Activated CD8-positive, alpha-beta memory T cell treated with anti-CD3 and anti-CD28 coated beads, Interleukin-2, amount 50 U/mL, for 48 hours (primary cell): Measurements from ENCODE around the gene RNF5.
A peak's percentile ranks its signal among the peaks of the same experiment; 100 is the strongest.

Source experiments
- DNase-seq: peaks from one replicate; pipeline ENCODE4 v3.0.0-alpha.2; 2020

Gene RNF5

DNA sequence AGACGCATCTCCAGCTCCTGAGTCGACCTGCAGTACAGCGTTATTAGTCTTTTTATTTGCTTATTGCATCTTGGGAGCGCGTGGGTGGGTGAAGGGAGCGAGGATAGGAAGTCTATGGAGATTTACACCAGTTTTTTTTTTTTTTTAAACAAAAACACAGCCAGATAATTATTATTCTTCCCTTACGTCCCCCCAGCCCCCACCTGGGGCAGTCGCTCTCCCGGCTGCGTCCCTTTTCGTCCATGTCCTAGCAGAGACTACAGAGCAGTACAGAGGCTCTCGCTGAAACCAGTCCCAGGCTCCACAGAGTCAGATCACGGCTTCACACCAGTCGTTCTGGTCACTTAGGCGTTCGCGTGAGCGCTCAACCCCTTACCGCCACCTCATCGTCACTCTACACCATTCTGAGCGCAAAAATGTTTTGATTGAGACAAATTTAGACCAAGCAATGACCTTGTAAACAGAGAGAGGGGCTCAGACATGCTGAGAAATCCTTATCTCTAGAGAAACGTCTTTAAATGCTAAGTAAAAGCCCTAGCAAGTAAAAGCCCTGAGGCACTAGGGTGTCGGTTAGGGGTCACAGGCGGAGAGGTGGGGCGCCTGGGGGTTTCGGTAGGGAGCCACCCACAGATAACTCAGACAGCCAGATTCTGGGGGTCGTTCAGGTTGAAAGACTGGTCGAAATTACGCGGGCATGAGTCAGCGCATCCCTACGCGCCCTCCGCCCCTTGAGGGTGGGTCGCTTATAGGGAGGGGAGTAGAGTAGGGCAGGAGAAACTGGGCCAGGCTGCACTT lies 25.2 kb upstream of the RNF5 start:
- DNase-seq: no peak

DNA sequence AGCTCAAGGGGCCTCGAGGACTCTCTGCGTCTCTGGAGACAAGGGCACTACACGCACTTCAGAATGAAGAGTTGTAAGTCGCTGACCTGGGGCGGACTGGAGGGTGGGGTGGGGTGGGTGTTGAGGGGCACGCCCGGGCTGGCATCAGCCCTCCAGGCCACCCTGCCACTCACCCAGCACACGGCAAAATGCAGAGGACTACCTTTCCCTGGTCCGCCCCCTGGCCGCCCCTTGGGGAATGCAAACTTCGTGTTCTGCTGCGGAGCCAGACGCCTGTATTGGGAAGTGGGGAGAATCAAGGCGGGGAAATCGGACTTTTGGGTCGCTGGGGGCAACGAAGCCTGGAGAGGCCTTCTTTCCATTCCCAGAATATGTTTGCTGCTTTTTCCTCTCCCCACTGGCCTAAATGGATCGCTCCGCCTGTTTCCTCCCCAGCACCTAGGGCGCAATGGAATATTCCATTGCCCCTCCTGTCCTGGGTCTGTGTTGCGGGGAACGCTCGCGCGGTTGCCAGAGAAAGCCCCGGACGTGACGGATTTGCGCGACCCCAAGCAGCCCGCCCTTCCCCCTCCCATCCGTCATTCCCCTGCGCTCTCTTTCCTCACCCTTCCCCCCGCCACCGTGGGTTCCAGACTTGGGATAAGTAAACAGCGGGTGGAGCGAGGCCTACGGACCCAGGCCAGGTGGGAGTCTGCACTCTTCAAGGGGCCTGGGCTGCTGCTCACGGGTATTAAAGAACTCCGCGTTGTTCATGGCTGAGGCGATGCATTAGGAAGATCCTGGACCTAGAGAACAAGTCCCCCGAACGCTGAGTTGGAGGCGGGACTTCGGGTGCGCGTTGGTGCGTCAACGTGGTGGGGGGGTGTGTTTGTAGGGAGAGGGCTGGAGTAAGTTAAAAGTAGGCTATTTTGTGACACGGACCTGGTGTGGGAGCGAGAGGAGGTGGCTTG lies 24.4 kb upstream of the RNF5 start, which contains the start of gene PPT2:
Gene PPT2 (plus strand): TSS at position 578 of the 950 bp plus-strand sequence. CDS start 454 bp downstream, outside the sequence.
- peak; percentile 90 for DNase-seq

DNA sequence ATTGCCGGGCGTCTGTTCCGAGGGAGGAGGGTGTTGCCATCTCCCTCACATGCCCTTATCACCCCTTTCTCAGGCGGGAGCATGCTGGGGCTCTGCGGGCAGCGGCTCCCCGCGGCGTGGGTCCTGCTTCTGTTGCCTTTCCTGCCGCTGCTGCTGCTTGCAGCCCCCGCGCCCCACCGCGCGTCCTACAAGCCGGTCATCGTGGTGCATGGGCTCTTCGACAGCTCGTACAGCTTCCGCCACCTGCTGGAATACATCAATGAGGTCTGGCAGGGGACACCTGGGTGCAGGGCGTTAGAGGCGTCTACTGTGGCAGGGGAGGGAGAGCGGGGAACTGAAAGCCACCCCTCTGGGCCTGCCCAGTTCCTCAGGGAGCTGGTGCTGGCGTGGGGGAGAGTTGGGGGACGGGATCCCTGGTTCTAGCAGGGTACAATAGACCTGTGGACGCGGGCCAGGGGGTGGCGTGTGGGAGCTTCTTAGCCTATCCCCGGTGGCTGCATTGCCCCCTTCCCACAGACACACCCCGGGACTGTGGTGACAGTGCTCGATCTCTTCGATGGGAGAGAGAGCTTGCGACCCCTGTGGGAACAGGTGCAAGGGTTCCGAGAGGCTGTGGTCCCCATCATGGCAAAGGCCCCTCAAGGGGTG lies 23.6 kb upstream of the RNF5 start:
- peak; percentile 77 for DNase-seq

DNA sequence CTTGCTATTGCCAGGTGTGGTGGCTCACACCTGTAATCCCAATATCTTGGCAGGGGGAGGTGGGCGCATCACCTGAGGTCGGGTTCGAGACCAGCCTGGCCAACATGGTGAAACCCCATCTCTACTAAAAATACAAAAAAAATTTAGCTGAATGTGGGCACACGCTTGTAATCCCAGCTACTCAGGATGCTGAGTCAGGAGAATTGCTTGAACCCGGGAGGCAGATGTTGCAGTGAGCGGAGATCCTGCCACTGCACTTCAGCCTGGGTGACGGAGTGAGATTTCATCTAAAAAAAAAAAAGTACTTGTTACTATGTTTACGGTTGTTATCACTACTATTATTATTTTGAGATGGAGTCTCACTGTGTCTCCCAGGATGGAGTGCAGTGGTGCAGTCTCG lies 21.3 kb upstream of the RNF5 start:
- DNase-seq: no peak

DNA sequence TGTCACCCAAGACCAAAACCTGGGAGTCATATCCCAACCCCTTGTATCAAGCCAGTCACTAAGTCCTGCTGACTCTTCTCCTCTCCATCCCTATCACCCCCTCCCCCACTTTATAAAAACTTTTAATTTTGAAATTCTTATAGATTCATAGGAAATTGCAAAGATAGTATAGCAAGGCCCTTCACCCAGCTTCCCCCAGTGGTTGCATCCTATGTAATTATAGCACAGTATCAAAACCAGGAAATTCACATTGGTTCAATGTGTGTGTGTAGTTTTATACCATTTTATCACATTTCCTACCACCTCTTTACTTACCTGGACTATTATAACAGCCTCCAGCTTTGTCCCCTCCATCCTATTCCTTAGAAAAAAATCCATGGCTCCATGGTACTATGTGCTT lies 20.2 kb upstream of the RNF5 start:
- no peak for DNase-seq

DNA sequence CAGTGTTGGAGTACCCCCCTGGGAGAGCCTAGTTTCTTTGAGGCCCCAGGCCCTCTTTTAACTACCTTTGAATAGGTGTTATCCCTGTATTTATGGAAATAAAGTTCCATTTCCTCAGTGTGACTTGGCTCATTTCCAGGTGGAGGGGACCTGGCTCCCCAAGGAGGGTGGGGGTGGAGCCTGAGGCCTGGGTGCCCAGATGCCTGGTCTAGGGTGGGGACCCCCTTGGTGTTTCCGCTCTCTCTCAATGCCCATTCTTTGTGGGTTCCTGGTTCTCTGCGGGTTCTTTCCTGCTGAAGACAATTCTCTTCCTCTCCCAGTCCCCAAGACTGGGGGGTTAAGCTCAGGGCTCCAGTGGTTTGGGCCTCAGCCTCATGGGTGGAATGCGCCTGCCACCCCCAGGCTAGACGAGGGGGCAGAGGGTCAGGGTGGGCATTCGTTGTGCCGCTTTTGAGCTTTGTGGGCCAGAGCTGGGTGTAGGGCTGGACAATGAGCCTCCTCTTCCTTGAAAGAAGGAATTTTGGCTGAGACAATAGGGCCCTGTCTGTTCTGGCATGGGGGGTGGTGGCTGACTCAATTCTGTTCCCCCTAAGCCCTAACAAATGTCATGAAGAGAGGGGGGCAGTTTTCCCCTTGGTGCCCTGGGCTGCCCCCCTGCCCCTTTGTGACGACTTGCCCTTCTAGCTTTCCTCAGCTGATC lies 14.5 kb upstream of the RNF5 start:
- no peak for DNase-seq

DNA sequence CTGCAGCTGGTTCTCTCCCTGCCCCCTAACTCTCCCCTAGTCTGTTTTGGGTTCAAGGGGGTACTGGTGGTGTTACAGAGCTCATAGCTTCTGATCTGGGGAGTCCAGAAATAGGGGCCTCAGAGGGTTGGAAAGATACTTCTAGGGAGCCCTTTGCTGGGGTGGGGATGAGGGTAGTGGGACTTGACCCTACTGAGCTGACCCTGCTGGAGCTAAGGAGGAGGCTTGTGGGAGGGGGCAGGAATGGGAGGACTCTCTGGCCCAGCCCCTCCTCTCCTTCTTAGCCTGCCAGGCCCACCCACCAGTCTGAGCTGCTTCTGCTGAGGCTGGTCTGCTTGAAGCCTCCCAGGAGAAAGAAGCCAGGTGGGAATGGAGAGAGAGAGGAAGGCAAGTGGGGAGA lies 13.9 kb upstream of the RNF5 start, which contains the start of gene EGFL8:
Gene EGFL8 (plus strand): TSS at position 301 of the 400 bp plus-strand sequence. CDS start 1,571 bp downstream, outside the sequence.
- no peak for DNase-seq

DNA sequence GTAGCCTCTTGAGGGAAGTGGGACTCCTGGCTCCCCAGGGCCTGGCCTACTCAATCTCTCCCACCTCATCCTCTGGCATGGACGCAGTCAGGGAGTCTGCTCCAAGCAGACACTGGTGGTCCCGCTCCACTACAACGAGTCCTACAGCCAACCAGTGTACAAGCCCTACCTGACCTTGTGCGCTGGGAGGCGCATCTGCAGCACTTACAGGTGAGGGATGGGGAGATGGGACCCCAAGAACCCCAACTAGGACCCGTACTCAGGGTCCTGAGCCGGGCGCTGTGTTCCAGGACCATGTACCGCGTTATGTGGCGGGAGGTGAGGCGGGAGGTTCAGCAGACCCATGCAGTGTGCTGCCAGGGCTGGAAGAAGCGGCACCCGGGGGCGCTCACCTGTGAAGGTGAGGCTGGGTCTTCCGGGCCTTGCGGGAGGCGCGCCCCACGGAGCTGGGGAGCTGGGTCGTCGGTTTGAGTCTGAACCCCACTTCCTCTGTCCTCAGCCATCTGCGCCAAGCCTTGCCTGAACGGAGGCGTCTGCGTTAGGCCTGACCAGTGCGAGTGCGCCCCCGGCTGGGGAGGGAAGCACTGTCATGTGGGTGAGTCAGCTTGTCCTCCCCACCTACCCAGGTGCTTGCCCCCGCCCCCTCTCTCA lies 11.7 kb upstream of the RNF5 start:
- DNase-seq: no peak

DNA sequence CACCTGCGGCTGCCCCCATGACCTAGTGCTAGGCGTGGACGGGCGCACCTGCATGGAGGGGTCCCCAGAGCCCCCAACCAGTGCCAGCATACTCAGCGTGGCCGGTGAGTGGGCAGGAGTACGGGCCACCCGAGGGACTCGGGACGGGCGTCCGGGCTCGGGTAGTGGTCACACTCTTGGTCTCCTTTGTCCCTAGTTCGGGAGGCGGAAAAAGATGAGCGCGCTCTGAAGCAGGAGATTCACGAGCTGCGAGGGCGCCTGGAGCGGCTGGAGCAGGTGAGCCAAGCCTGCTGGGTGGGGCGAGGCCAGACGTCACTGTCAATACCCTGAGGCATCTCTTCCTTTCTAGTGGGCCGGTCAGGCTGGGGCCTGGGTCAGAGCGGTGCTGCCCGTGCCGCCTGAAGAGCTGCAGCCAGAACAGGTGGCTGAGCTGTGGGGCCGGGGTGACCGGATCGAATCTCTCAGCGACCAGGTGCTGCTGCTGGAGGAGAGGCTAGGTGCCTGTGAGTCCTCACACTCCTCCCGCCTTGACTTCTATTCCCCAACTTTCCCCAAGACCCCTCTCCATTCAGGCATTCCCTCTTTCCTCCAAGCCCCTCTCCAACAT lies 10.9 kb upstream of the RNF5 start:
- no peak for DNase-seq

DNA sequence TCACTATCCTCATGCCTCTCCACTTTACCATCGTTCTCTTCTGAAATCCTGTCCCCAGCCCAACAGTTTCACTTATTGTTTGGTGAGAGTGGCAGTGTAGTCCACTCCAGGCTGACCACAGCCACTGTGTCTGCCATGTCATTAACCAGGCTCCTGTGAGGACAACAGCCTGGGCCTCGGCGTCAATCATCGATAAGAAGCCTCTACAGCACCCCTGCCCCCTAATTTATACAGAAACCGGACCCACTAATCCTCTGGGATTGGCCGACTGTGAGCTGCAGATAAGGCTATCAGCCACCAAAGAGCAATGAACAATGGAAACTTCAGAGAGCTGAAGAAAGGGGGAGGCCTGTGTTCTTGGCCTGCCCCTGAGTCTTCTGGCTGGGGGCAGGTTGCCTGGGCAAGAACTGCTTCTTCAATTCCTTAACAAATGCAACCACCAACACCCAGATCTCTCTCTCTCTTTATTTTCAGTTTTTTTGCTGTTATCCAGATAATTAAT lies 10.4 kb upstream of the RNF5 start:
- DNase-seq: no peak

DNA sequence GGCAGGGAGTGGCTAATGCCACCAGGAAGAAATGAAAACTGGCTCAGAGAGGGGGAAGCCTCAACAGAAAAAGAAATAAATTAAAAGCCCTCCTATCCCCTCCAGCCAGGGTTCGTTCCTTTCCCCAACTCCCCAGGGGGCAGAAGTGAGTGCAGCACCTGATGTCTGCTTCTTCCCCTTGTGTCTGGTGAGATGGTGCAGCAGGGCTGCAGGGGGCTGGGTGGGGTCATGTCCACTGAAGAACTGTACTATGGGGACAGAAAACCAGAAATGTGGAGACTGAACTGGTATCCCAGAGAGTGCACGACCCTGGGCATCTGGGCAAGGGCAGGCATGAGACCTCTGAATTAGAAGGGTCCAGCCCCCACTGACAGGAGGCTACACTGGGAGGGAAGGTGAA lies 9.9 kb upstream of the RNF5 start:
- no peak for DNase-seq

DNA sequence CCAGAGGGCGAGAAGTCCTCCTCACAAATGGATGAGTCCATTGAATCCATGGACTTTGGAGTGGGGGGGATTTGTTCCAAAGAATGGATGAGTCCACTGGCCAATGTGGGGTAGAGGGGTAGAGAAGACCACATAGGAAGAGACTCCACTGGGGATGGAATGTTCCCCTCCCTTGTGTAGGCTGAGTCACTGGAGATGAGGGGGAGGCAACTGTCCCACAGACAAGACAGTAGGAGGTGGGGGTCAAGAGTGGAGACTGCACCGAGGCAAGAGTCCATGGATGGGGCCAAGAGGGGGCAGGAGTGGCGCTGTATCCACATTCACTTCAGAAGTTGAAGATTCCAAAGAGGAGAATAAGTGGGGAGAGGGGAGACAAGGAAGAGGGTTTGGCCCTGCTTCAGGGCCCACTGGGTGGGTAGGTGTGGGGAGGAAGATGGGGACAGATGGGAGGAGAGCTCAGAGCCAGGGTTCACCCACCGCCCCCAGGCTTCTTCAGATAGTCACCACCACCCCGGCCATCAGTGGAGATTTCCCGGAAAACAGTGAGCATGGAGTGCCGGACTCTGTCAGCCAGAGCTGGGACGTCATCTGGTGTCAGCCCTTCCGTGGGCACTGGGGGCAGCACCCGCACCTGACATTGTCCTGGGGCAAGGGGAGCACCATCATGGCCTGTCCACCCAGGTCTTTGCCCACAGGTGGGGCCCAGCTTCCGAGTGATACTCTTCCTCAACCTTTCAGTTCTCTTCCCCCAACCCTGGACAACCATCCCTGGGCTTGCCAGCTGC lies 9.2 kb upstream of the RNF5 start:
- no peak for DNase-seq

DNA sequence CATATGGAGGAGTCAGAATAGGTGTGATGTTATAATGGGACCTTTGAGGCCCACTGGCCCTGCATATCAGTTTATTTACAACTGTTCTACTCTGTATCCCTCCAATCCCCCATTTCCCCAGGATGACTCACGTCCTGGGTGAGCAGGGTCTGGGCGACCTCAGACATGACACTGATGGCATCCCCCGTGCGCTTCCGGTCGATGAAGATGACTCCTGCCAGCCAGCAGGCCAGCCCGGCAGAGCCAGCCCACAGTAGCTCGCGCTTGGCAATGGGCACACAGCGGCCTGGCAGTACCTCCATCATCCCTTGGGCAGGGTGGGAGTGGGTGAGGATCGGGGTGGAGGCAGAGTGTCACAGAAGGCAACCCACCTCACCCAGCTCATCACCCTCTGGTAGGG lies 7.9 kb upstream of the RNF5 start:
- no peak for DNase-seq

DNA sequence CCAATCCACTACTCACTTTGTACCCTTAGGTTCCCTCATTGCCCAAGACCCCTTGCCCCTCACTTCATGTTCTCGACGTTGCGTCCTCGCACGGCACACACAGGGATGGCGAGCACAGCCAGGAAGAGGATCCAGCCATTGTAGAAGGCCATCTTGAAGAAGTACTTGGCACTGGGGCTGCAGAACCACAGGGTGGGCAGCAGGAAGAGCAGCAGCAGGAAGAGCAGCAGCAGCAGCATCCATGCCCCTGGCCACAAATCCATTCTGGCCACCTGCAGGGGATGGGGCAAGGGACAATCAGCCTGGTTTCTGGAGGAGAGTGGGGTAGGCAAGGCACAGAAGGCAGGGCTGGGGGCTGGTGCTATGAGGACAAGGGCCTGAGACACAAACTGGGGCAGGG lies 7.0 kb upstream of the RNF5 start:
- DNase-seq: no peak

DNA sequence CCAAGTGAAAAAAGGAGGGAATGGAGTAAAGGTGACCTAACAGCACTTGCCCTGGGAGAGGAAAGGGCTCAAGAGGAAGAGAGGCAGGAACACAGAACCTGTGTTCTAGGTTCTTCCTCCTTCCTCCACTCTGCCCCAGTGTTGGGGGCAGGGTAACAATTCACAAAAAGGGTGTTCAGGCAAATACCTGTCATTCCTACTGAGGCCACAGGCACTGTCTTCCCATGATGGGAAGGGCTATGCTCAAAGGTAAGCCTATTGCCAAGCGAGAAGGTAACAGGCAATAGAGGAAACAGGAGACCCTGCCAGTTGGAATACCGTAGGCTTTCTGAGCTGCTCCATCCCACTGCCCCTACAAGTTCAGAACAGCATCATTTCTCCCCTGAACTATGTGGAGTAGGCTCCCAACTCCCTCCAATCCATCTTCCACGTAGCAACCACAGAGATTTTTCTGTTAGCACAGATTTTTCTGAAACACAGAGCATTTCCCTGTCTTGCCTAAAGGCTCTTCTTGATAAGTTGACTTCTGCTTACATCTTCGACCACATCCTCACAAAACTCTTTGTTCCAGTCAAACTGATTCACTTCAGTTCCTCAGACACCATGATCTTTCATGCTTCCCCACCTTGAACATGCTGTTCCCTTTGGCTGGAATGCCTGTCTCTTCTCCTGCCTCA lies 5.0 kb upstream of the RNF5 start:
- DNase-seq: no peak

DNA sequence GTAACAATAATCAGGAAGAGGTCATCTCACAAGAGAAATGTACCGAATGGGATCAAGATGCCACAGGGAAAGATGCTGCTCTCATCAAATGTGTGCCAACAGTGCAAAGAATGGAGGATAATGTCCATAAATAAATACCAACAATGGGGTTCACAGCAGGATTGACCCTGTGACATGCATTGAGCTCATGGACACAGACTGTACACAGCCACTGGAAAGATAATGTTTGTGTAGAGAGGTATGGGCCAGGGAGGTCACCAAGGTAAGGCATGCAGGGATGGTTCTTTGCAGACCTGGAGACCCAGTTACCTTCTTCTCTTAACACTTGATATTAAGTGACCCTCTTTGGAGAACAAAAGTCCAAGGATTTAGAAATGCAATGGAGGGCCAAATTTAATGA lies 3.8 kb upstream of the RNF5 start:
- no peak for DNase-seq

DNA sequence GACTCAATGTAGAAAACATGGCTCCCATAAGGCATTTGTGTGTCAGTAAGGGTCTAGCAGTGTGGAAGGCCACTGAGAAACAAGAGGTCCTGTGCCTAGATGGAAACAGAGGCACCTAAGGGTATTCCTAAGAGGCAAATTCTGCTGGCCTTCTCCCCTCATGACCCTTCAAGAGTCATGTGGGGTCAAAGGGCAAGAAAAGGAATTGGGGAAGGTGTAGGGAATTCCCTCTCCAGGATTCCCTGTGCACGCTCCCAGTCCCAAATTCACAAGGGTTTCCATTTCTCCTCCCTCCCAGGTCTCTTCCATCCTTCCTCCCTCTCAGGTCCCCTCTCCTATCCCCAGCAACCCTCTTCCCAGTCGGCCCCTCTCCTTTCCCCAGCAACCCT lies 2.9 kb upstream of the RNF5 start:
- no peak for DNase-seq

DNA sequence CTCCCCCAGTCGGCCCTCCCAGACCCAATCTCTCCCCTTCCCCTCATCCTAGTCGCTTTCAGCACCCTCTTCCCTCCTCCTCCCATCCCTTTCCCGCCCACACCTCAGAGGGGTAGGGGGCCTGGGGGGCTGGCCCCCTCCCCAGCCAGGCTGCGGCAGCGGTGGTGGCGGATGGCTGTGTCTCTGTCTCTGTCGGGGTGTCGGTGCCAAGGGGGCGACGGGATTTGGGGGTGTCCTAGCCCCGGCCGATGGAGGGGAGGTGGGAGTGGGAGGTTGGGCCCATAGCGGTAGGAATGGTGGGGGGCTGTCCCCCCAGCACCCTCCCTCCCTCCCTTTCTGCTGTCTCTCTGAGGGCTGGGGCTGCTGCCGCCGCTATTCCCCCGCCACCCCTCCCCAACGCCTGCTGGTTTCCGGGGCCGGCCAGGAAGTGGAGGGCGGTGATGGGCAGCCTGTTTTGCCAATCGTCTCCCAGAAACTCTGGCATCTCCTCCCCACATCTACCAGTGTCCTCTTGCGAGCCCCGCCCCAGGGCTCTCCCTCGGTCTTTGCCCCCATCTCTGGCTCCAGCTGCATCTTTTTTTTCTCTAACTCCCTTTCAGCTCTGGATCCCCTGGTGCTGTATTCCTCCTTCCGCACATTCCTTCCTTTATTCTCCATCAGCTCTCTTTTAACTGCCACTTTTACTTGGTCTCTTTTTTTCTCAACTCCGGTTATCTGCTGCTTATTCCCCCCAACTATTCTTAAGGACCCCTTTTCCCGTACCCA lies 2.3 kb upstream of the RNF5 start, which contains the start of gene AGPAT1:
Gene AGPAT1 (minus strand): TSS at position 374 of the 765 bp plus-strand sequence. CDS start 4,588 bp downstream, outside the sequence.
- DNase-seq: peak; percentile 97
